Coronary artery (tissue), 2 donors: ENCODE measurements around the gene LSAMP.

Source experiments
- DNase-seq: peaks from one replicate; pipeline ENCODE4 v3.0.0-alpha.2; 2017; ENCODE audit warnings: low spot score
- H3K27ac ChIP-seq, 2 donors: fragments of 200-600 bp; sonication (generic); one replicate each; pipeline ENCODE4 v1.5.1; 2016 to 2019
- H3K4me3 ChIP-seq: fragments of 200-600 bp; sonication (generic); 2 replicates; pipeline ENCODE4 v1.5.1; 2016; ENCODE audit warnings: mild to moderate bottlenecking, moderate library complexity
- CTCF ChIP-seq: fragments of 200-600 bp; sonication (generic); IDR thresholded peaks from one replicate; pipeline ENCODE4 v1.5.1; 2019; ENCODE audit warnings: antibody characterized with exemption

Gene LSAMP

GRCh38 chr3:116198087-116198486 lies 247.2 kb downstream of the LSAMP start:
- no peak for TF ChIP-seq CTCF
- Histone ChIP-seq H3K27ac (no peak overlapping the region), H3K4me3 (no peak overlapping the region)
- DNase-seq: no peak

GRCh38 chr3:116192464-116192863 lies 252.8 kb downstream of the LSAMP start:
- no peak for TF ChIP-seq CTCF
- no peak overlapping the region for H3K27ac ChIP-seq
- DNase-seq: no peak
- H3K4me3 ChIP-seq: no peak overlapping the region

GRCh38 chr3:116191409-116191808 lies 253.9 kb downstream of the LSAMP start:
- no peak for DNase-seq
- H3K4me3 ChIP-seq: no peak overlapping the region
- no peak for TF ChIP-seq CTCF
- H3K27ac ChIP-seq: no peak overlapping the region

- TF ChIP-seq CTCF: no peak
- Histone ChIP-seq H3K4me3 (no peak overlapping the region), H3K27ac (no peak overlapping the region)
- no peak for DNase-seq
Observed at GRCh38 chr3:116190095-116190494, 255.2 kb downstream of the LSAMP start.

- no peak overlapping the region for H3K27ac ChIP-seq
- no peak for DNase-seq
- H3K4me3 ChIP-seq: no peak overlapping the region
- no peak for TF ChIP-seq CTCF
Observed at GRCh38 chr3:116188231-116188785, 257.0 kb downstream of the LSAMP start.

GRCh38 chr3:116186049-116186448 lies 259.2 kb downstream of the LSAMP start:
- no peak for DNase-seq
- TF ChIP-seq CTCF: no peak

GRCh38 chr3:116181159-116181558 lies 264.1 kb downstream of the LSAMP start:
- no peak for TF ChIP-seq CTCF
- DNase-seq: no peak
- Histone ChIP-seq H3K27ac (no peak overlapping the region), H3K4me3 (no peak overlapping the region)

More at GRCh38 chr3:116186049-116186448, 259.2 kb downstream of the LSAMP start:
- H3K27ac ChIP-seq: no peak overlapping the region
- no peak overlapping the region for H3K4me3 ChIP-seq
